Activated CD8-positive, alpha-beta T cell treated with anti-CD3 and anti-CD28 coated beads for 36 hours (primary cell): ENCODE measurements around the gene PIKFYVE. TPM values are rescaled to one million over a fixed set of nuclear protein-coding genes. Genes with fewer than 3 reads are reported as not detected.

Source experiments
- ATAC-seq: fragments of 200-7000 bp; cut with Tn5 transposase; one replicate; pipeline ENCODE4 v1.10.0; 2021; ENCODE audit warnings: mild to moderate bottlenecking, moderate library complexity
- CTCF ChIA-PET: fragments of 350-600 bp; sonication (Branson Sonifier 250); formaldehyde crosslinking; loops from one replicate; lab custom pipeline; 2021; ENCODE audit warnings: antibody characterized with exemption; lab: Charles Lee
- POLR2A ChIA-PET: fragments of 350-600 bp; sonication (Branson Sonifier 250); formaldehyde crosslinking; loops from one replicate; lab custom pipeline; 2021; ENCODE audit warnings: antibody characterized with exemption; lab: Charles Lee
- DNase-seq: peaks from one replicate; pipeline ENCODE4 v3.0.0-alpha.2; 2020
- H3K27ac Mint-ChIP-seq: one replicate; pipeline ENCODE4 v1.8.0; 2021; ENCODE audit warnings: mild to moderate bottlenecking, mixed read lengths
- H3K27me3 Mint-ChIP-seq: one replicate; pipeline ENCODE4 v1.8.0; 2021; ENCODE audit warnings: mixed read lengths
- H3K36me3 Mint-ChIP-seq: one replicate; pipeline ENCODE4 v1.8.0; 2021; ENCODE audit warnings: low read depth, mixed read lengths
- H3K4me1 Mint-ChIP-seq: one replicate; pipeline ENCODE4 v1.8.0; 2021; ENCODE audit warnings: low read depth, mixed read lengths
- H3K4me3 Mint-ChIP-seq: one replicate; pipeline ENCODE4 v1.8.0; 2021; ENCODE audit warnings: mild to moderate bottlenecking, moderate library complexity, mixed read lengths
- H3K9me3 Mint-ChIP-seq: one replicate; pipeline ENCODE4 v1.8.0; 2021; ENCODE audit warnings: mixed read lengths
- intact Hi-C: fragments of 100-400 bp; cut with micrococcal nuclease; formaldehyde crosslinking; loops from one replicate; pipeline ENCODE4 v1.10.0; 2022
- total RNA-seq, 2 experiments: library from RNA; stranded (reverse); gene quantifications; one replicate each; pipeline ENCODE4 v1.2.3, GENCODE V29; 2021
- TF ChIP-seq, protein P1 (sequence below): fragments of 200-600 bp; IDR thresholded peaks from one replicate; pipeline ENCODE4 v1.8.0; 2022; ENCODE audit warnings: antibody characterized with exemption, mild to moderate bottlenecking

PIKFYVE gene
- total RNA-seq, 2 experiments from 2014 or later = 16.4 to 16.9 TPM

DNA sequence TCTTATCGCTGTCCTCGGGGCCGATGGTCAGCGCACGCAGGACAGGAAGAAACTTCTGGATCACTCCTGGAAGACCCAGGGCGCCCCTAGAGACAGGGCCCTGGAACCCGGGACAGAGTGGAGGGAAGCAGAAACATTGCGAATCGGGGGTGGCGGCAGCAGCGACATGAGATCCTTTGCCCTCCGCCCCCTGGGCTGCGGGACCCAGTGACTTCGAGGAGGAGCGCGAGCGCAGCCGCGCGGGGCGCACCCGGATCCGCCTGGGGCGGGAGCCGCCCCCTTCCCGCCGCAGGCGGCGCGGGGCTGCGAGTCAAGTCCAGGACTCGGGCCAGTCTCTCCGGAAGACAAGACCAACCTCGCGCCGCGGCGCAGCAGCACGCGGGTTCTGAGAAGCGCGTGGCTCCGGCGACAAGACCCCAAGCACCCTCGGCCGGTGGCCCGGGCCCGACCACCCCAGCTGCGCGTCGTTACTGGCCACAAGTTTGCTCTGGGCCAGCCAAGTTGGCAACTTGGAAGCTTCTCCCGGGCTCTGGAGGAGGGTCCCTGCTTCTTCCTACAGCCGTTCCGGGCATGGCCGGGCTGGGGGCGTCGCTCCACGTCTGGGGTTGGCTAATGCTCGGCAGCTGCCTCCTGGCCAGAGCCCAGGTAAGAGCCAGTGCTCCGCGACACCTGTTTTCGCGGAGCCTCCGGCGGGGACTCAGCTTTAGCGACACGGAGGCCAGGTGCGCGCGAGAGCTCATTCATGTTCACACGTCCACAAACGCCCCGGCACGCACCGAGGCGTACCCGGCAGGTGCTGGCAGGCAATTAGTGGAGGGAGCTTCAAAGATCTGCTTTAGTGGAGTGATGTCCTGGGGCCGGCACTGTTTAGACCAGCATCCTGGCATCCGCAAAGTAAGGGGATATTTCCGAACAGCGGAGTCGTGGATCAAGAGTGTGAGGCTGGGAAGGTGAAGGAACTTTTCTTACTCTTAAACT, 140.7 kb downstream of the PIKFYVE start, which contains the start of gene PTH2R:
Gene PTH2R, plus strand, starts transcription at position 319 of the 978 bp plus-strand sequence. Its CDS starts 252 bp downstream, at position 571.
- intact Hi-C loops = no loop called here
- DNase-seq = peak; percentile 2
- POLR2A ChIA-PET = interaction anchor here (0.6 kb wide), 1 partner anchor 101 kb away, joined by 3 read pairs; no protein-coding TSS in a partner anchor
- Mint-ChIP-seq H3K27ac (no peak within 1 kb of the TSS), H3K36me3 (no peaks in the 10 kb centered on the region), H3K27me3 (peaks cover 51% of the 10 kb centered on the region), H3K4me3 (no peak within 1 kb of the TSS), H3K4me1 (peaks cover 6% of the 10 kb centered on the region), H3K9me3 (no peaks in the 10 kb centered on the region)
- TF ChIP-seq, protein P1, sequence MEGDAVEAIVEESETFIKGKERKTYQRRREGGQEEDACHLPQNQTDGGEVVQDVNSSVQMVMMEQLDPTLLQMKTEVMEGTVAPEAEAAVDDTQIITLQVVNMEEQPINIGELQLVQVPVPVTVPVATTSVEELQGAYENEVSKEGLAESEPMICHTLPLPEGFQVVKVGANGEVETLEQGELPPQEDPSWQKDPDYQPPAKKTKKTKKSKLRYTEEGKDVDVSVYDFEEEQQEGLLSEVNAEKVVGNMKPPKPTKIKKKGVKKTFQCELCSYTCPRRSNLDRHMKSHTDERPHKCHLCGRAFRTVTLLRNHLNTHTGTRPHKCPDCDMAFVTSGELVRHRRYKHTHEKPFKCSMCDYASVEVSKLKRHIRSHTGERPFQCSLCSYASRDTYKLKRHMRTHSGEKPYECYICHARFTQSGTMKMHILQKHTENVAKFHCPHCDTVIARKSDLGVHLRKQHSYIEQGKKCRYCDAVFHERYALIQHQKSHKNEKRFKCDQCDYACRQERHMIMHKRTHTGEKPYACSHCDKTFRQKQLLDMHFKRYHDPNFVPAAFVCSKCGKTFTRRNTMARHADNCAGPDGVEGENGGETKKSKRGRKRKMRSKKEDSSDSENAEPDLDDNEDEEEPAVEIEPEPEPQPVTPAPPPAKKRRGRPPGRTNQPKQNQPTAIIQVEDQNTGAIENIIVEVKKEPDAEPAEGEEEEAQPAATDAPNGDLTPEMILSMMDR = no peak
- peak; percentile 42 for ATAC-seq
- CTCF ChIA-PET = no interaction called here

DNA sequence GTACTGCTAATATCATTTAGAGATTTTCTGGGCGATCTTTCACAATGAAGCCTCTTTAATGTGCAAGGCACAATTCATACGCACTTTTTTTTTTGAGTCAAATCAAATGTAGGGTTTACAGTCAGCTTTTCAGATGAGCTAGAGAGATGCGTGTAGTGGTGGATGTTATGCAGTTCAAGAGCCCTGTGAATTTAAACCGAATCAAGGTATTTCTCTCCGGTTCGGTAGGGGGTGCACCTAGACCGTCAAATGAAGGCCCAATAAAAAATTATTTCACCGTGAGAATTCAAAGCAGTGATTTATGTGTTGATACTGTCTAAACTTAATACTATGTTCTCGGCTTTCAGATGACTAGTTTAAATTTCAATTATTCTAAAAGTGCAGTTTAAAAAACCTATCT, 141.6 kb downstream of the PIKFYVE start:
- H3K36me3 Mint-ChIP-seq = no peaks in the 10 kb centered on the region
- ChIA-PET CTCF (no interaction called here), POLR2A (interaction anchor here (0.6 kb wide), 1 partner anchor 102 kb away, joined by 3 read pairs; no protein-coding TSS in a partner anchor)
- no peak overlapping the region for H3K27ac Mint-ChIP-seq
- no peaks in the 10 kb centered on the region for H3K9me3 Mint-ChIP-seq
- H3K4me3 Mint-ChIP-seq = no peak overlapping the region
- intact Hi-C loops = no loop called here
- TF ChIP-seq, protein P1 = peak; percentile 30
- H3K4me1 Mint-ChIP-seq = peaks cover 6% of the 10 kb centered on the region
- ATAC-seq = no peak
- peak; percentile 4 for DNase-seq
- H3K27me3 Mint-ChIP-seq = peaks cover 45% of the 10 kb centered on the region

Other genes with a start within 250 kb of the PIKFYVE start
- 1 to 10 TPM; 4.5 to 4.7 TPM for gene PLEKHM3, start 240.7 kb upstream of the PIKFYVE start, total RNA-seq
- not detected for gene CRYGD, start 141.7 kb upstream of the PIKFYVE start, total RNA-seq
- gene CRYGC, start 136.4 kb upstream of the PIKFYVE start, total RNA-seq = not detected
- not detected for gene CRYGB, start 120.1 kb upstream of the PIKFYVE start, total RNA-seq
- gene CRYGA, start 102.7 kb upstream of the PIKFYVE start, total RNA-seq = not detected
- not detected for gene C2orf80, start 76.2 kb upstream of the PIKFYVE start, total RNA-seq
- 10 to 100 TPM; 19.0 to 19.7 TPM for gene IDH1, start 11.2 kb upstream of the PIKFYVE start, total RNA-seq
- not detected for gene PTH2R, start 140.5 kb downstream of the PIKFYVE start, total RNA-seq